GM12878 (cell line): ENCODE data around the gene DENND2C. TPM values are rescaled to one million over a fixed set of nuclear protein-coding genes. Genes with fewer than 3 reads are reported as not detected.

Source experiments
- ATAC-seq: fragments of 200-7000 bp; cut with Tn5 transposase; 3 replicates; pipeline ENCODE4 v1.9.1; 2020; ENCODE audit warnings: mild to moderate bottlenecking, moderate library complexity
- BruUV-seq: library from RNA; stranded (reverse); fragments of 400-500 nt; replicated peaks from 2 replicates; lab custom pipeline; 2021; lab: Mats Ljungman, UMichigan
- CTCF ChIA-PET: fragments of 300-600 bp; sonication (Branson Sonifier 250); formaldehyde crosslinking; extraction: SDS; loops from one replicate; lab custom pipeline; 2021; ENCODE audit warnings: inconsistent platforms; lab: Yijun Ruan, JAX
- POLR2A ChIA-PET: fragments of 350-600 bp; formaldehyde crosslinking; extraction: SDS; loops from one replicate; lab custom pipeline; 2021; ENCODE audit warnings: inconsistent platforms; lab: Charles Lee
- RAD21 ChIA-PET: fragments of 300-600 bp; sonication (Branson Sonifier 250); formaldehyde crosslinking; loops from one replicate; lab custom pipeline; 2023; ENCODE audit warnings: antibody characterized with exemption; ENCODE audit not compliant: unreplicated experiment; lab: Charles Lee
- SMC1A ChIA-PET: fragments of 300-600 bp; sonication (Branson Sonifier 250); formaldehyde crosslinking; loops from one replicate; lab custom pipeline; 2023; ENCODE audit not compliant: unreplicated experiment, uncharacterized antibody; lab: Charles Lee
- DNase-seq: peaks from one replicate; pipeline ENCODE4 v3.0.0-alpha.2; 2011; ENCODE audit warnings: low read depth, low spot score
- FAIRE-seq: peaks from 3 replicates; lab custom pipeline; 2011; peaks lifted over from hg19 to GRCh38; lab: Jason Lieb, UNC
- H2AFZ ChIP-seq: 2 replicates; pipeline ENCODE4 v1.6.0; 2011; ENCODE audit warnings: low read depth, low read length, control low read depth; ENCODE audit not compliant: control insufficient read depth
- H3K27ac ChIP-seq: 2 replicates; pipeline ENCODE4 v1.5.1; 2011; ENCODE audit warnings: control low read depth; ENCODE audit not compliant: control insufficient read depth, insufficient read depth
- H3K27me3 ChIP-seq, 2 experiments: replicated peaks in 1 of 2; 2 replicates each; pipeline versions ENCODE4 v1.6.0 to v1.6.1; 2011; ENCODE audit warnings: low read length in 1 of 2; ENCODE audit not compliant: control insufficient read depth in 2 of 2, insufficient read depth in 2 of 2
- H3K36me3 ChIP-seq, 2 experiments: 2 replicates each; pipeline ENCODE4 v1.5.1; 2011; ENCODE audit warnings: low read length in 1 of 2; ENCODE audit not compliant: control insufficient read depth in 2 of 2, insufficient read depth in 2 of 2
- H3K4me1 ChIP-seq: 2 replicates; pipeline ENCODE4 v1.6.1; 2011; ENCODE audit warnings: mild to moderate bottlenecking, low read length, moderate library complexity, mixed read lengths; ENCODE audit not compliant: control insufficient read depth, insufficient read depth
- H3K4me2 ChIP-seq: 2 replicates; pipeline ENCODE4 v1.6.0; 2011; ENCODE audit warnings: control low read depth; ENCODE audit not compliant: control insufficient read depth, insufficient read depth
- H3K4me3 ChIP-seq: fragments of 200-600 bp; sonication (generic); 2 replicates; pipeline ENCODE4 v1.5.1; 2016
- H3K79me2 ChIP-seq: 2 replicates; pipeline ENCODE4 v1.6.0; 2011; ENCODE audit warnings: low read length; ENCODE audit not compliant: control insufficient read depth, insufficient read depth
- H3K9ac ChIP-seq: 2 replicates; pipeline ENCODE4 v1.8.0; 2011; ENCODE audit warnings: low read length, control low read depth, mixed read lengths; ENCODE audit not compliant: control insufficient read depth, insufficient read depth
- H3K9me3 ChIP-seq: replicated peaks from 3 replicates; pipeline ENCODE4 v1.5.1; 2011; ENCODE audit warnings: mild to moderate bottlenecking, low read length; ENCODE audit not compliant: control insufficient read depth, insufficient read depth
- H4K20me1 ChIP-seq: 2 replicates; pipeline ENCODE4 v1.6.0; 2011; ENCODE audit not compliant: control insufficient read depth, insufficient read depth
- EGR1 ChIP-seq, 2 experiments: IDR thresholded peaks; 1 replicate in 1 of 2; 2 replicates in 1 of 2; pipeline ENCODE4 v1.6.1; 2011 to 2012; ENCODE audit warnings: low read depth in 2 of 2, low read length in 2 of 2, borderline replicate concordance in 1 of 2, mild to moderate bottlenecking in 1 of 2, moderate library complexity in 1 of 2
- LARP7 ChIP-seq: fragments of 450-650 bp; IDR thresholded peaks from 2 replicates; pipeline ENCODE4 v1.6.1; 2017; ENCODE audit warnings: mild to moderate bottlenecking
- RELA ChIP-seq: fragments of 450-650 bp; IDR thresholded peaks from 2 replicates; pipeline ENCODE4 v1.8.0; 2014; ENCODE audit warnings: borderline replicate concordance; ENCODE audit not compliant: partially characterized antibody
- SMAD5 ChIP-seq: IDR thresholded peaks from 2 replicates; pipeline ENCODE4 v1.6.1; 2016; ENCODE audit warnings: antibody characterized with exemption, low read depth
- TARDBP ChIP-seq: IDR thresholded peaks from 2 replicates; pipeline ENCODE4 v1.6.1; 2016; ENCODE audit warnings: borderline replicate concordance
- WGBS: methylation state at CpG from one replicate; pipeline ENCODE4 v1.1.6; 2016; ENCODE audit warnings: low lambda C conversion rate; ENCODE audit not compliant: insufficient replicate concordance, insufficient coverage; ENCODE audit errors: missing lambda C conversion rate; 5-methylcytosine and 5-hydroxymethylcytosine counted together
- in situ Hi-C: fragments of 300-500 bp; cut with MboI; formaldehyde crosslinking; loops from 9 replicates; pipeline ENCODE4 v1.14.3; 2018; ENCODE audit warnings: mixed read lengths
- intact Hi-C: fragments of 100-400 bp; cut with micrococcal nuclease; formaldehyde crosslinking; loops from one replicate; pipeline ENCODE4 v1.14.2; 2022; ENCODE audit not compliant: unreplicated experiment
- polyA plus RNA-seq, 11 experiments: library from polyadenylated mRNA; depleted of rRNA in 4 of 11; unstranded in 6 of 11; stranded (reverse) in 5 of 11; fragments of >200 nt; fragmentation: Nextera tagmentation in 4 of 11; fragmentation: Illumina TruSeq in 1 of 11; extraction: Ambion mirVana in 4 of 11; extraction: Trizol in 1 of 11; gene quantifications; 1 replicate in 1 of 11; 2 replicates in 10 of 11; pipeline versions ENCODE4 v1.2.1 to v1.2.3, GENCODE V29; 2011 to 2016; ENCODE audit warnings: inconsistent platforms in 2 of 11, missing spikeins in 2 of 11, low read depth in 1 of 11
- total RNA-seq, 4 experiments: library from RNA; depleted of rRNA in 3 of 4; stranded (reverse); fragments of >200 nt in 3 of 4; fragmentation: Illumina TruSeq in 1 of 4; extraction: Trizol in 1 of 4; gene quantifications; 2 replicates each; pipeline versions ENCODE4 v1.2.1 to v1.2.3, GENCODE V29; 2013 to 2021
- TF ChIP-seq, protein P1 (sequence below): fragments of 450-650 bp; IDR thresholded peaks from 2 replicates; pipeline ENCODE4 v1.6.1; 2016; ENCODE audit warnings: mild to moderate bottlenecking, moderate library complexity, borderline replicate concordance
- TF ChIP-seq, protein P2 (sequence below): IDR thresholded peaks from 2 replicates; pipeline ENCODE4 v1.6.1; 2011; ENCODE audit warnings: borderline replicate concordance, low read depth, mild to moderate bottlenecking, moderate library complexity, mixed read lengths, low read length; ENCODE audit not compliant: insufficient read depth; ENCODE audit errors: extremely low read length

DENND2C gene
- total and polyA plus RNA-seq, 10 of the 15 experiments (the other 5 are each of a cell fraction or from before 2014, with no cell fraction given) = 0.01 to 0.10 (median 0.06) TPM; not detected in 3

DNA sequence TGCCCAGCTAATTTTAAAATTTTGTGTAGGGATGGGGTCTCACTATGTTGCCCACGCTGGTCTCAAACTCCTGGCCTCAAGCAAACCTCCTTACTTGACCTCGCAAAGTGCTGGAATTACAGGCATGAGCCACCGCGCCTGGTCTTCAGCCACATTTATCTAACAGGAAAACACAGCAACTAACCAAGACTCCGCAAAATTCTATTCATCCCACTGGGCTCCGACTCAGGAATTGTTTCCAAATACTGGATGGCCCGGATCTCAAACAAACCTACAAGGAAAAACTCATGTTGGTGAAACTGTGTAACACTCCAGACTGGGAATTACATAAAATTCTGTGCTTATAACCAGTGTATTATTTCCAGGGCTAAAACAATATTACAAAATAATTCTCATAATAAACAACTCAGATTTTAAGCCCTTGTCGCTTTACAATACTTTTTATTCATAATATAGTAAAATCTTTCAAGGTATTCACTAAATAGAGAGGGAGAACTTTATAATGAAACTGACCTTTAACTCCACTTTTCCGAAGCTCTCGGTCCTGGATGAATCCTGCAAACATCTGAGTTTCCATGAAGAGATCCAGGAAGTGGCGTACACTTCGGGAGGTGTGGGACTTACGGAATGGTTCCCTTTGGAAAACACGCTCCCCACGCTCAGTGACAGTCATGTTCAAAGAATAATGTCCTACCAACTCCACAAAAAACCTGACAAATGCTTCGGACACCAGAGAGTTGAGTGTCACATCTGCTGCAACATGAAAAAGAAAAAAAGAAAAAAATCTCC is 82.5 kb downstream of the DENND2C start:
- H3K4me1 ChIP-seq = peaks cover under 1% of the 10 kb centered on the region; the same call in 1 of the 2 replicates
- no peaks in the 10 kb centered on the region for H3K79me2 ChIP-seq
- ATAC-seq (no peak), FAIRE-seq (no peak), DNase-seq (no peak)
- H3K36me3 ChIP-seq = no peaks in the 10 kb centered on the region
- no TSS peak for BruUV-seq
- no peak overlapping the region for H2AFZ ChIP-seq
- 55% methylated on average over 16 of the region's 16 CpGs for WGBS
- H3K27ac ChIP-seq = no peak overlapping the region
- in situ Hi-C loops (no loop called here), intact Hi-C loops (no loop called here)
- no peaks in the 10 kb centered on the region for H3K9me3 ChIP-seq
- CTCF ChIA-PET = no interaction called here
- RAD21 ChIA-PET = no interaction called here
- POLR2A ChIA-PET = no interaction called here
- SMC1A ChIA-PET = no interaction called here
- H3K4me2 ChIP-seq = no peak overlapping the region
- no peaks in the 10 kb centered on the region for H4K20me1 ChIP-seq
- no peak overlapping the region for H3K9ac ChIP-seq
- no peaks in the 10 kb centered on the region for H3K27me3 ChIP-seq
- TF ChIP-seq EGR1 (IDR thresholded peaks at IDR 0.05; ENCODE audit: borderline replicate concordance in 1 of 2, low read depth in 2 of 2, low read length in 2 of 2) = no peak
- TF ChIP-seq LARP7 = no peak
- no peak overlapping the region for H3K4me3 ChIP-seq

DNA sequence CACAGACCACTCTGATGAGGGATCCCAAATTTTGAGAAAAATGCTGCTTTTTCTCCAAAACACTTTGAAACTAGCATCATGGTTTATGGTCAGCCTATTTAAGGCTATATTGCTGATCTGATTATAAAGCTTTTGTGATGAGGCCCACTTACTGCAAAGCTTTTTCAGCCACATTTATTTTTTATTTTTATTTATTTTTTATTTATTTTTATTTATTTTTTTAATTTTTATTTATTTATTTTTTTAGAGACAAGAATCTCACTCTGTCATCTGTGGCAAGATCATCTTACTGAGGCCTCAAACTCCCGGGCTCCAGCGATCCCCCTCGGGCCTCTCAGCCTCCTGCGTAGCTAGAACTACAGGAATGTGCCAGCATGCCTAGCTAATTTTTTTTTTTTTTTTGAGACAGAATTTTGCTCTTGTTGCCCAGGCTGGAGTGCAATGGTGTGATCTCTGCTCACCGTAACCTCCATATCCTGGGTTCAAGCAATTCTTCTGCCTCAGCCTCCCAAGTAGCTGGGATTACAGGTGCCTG is 83.3 kb downstream of the DENND2C start:
- no peaks in the 10 kb centered on the region for H4K20me1 ChIP-seq
- TF ChIP-seq, protein P1, sequence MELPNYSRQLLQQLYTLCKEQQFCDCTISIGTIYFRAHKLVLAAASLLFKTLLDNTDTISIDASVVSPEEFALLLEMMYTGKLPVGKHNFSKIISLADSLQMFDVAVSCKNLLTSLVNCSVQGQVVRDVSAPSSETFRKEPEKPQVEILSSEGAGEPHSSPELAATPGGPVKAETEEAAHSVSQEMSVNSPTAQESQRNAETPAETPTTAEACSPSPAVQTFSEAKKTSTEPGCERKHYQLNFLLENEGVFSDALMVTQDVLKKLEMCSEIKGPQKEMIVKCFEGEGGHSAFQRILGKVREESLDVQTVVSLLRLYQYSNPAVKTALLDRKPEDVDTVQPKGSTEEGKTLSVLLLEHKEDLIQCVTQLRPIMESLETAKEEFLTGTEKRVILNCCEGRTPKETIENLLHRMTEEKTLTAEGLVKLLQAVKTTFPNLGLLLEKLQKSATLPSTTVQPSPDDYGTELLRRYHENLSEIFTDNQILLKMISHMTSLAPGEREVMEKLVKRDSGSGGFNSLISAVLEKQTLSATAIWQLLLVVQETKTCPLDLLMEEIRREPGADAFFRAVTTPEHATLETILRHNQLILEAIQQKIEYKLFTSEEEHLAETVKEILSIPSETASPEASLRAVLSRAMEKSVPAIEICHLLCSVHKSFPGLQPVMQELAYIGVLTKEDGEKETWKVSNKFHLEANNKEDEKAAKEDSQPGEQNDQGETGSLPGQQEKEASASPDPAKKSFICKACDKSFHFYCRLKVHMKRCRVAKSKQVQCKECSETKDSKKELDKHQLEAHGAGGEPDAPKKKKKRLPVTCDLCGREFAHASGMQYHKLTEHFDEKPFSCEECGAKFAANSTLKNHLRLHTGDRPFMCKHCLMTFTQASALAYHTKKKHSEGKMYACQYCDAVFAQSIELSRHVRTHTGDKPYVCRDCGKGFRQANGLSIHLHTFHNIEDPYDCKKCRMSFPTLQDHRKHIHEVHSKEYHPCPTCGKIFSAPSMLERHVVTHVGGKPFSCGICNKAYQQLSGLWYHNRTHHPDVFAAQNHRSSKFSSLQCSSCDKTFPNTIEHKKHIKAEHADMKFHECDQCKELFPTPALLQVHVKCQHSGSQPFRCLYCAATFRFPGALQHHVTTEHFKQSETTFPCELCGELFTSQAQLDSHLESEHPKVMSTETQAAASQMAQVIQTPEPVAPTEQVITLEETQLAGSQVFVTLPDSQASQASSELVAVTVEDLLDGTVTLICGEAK = no peak
- TF ChIP-seq RELA (no peak), SMAD5 (no peak), TARDBP (no peak)
- TF ChIP-seq, protein P2, sequence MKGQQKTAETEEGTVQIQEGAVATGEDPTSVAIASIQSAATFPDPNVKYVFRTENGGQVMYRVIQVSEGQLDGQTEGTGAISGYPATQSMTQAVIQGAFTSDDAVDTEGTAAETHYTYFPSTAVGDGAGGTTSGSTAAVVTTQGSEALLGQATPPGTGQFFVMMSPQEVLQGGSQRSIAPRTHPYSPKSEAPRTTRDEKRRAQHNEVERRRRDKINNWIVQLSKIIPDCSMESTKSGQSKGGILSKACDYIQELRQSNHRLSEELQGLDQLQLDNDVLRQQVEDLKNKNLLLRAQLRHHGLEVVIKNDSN = no peak
- TF ChIP-seq, all 136 proteins: peak for 0
- WGBS = 90% methylated on average over 5 of the region's 5 CpGs
- Histone ChIP-seq H3K79me2 (no peaks in the 10 kb centered on the region), H3K4me2 (no peak overlapping the region), H2AFZ (no peak overlapping the region), H3K27me3 (no peaks in the 10 kb centered on the region), H3K4me3 (no peak overlapping the region), H3K4me1 (peaks cover 6% of the 10 kb centered on the region; the same call in 1 of the 2 replicates), H3K9me3 (no peaks in the 10 kb centered on the region), H3K9ac (no peak overlapping the region), H3K27ac (no peak overlapping the region), H3K36me3 (no peaks in the 10 kb centered on the region)
- SMC1A ChIA-PET = no interaction called here
- BruUV-seq = no TSS peak
- ATAC-seq = no peak
- DNase-seq = no peak
- no peak for FAIRE-seq
- in situ Hi-C loops = no loop called here
- intact Hi-C loops = no loop called here
- POLR2A ChIA-PET = no interaction called here
- CTCF ChIA-PET = no interaction called here
- RAD21 ChIA-PET = no interaction called here
